HG03520 (cell line): ENCODE measurements around the gene SLAMF7.

Experiments used
- ATAC-seq: cut with Tn5 transposase; IDR thresholded peaks from one replicate; pipeline ENCODE4 v1.9.1; 2021; ENCODE audit warnings: mild to moderate bottlenecking, moderate library complexity; ENCODE audit not compliant: unreplicated experiment

The SLAMF7 gene

GRCh38 chr1:160799641-160800040, 60.6 kb downstream of the SLAMF7 start:
- ATAC-seq: no peak

- ATAC-seq: no peak
Observed at GRCh38 chr1:160800142-160800541, 61.1 kb downstream of the SLAMF7 start.

- ATAC-seq: no peak
Observed at GRCh38 chr1:160800645-160801408, 61.8 kb downstream of the SLAMF7 start.

- ATAC-seq: no peak
Observed at GRCh38 chr1:160801836-160802580, 63.0 kb downstream of the SLAMF7 start.
